Measurements from ENCODE around the gene BCL2L13. TPM values are rescaled to one million over a fixed set of nuclear protein-coding genes. Genes with fewer than 3 reads are reported as not detected.

BCL2L13 gene
- total RNA-seq, 1 experiment from 2014 or later: 26.0 TPM

DNA sequence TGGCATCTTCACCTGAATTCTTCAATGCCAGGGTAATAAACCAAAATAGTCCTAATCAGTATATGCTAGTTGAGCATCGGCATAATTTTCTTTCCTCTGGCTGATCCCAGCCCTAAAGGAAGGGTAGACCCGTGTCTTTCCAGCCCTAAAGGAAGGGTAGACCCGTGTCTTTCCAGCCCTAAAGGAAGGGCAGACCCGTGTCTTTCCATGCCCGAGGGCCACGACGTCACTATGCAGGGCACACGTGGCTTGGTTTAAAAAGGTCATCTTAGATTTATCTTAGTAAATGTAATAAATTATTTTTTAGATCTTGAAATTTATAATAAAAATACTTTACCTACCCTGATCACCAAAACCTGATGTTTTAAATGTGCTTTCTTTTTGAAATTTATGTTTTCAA, 90.2 kb downstream of the BCL2L13 start:
- Mint-ChIP-seq H3K4me1 (no peaks in the 10 kb centered on the region), H3K27me3 (ENCODE audit: low read depth) (no peaks in the 10 kb centered on the region), H3K27ac (no peak overlapping the region), H3K9me3 (no peaks in the 10 kb centered on the region), H3K4me3 (no peak overlapping the region), H3K36me3 (ENCODE audit: insufficient read depth in 1 of 3, low read depth in 3 of 3) (peaks cover 6 to 25% (median 24%) of the 10 kb centered on the region in 3 experiments; a peak in 6 of 7 replicates)
- no peak overlapping the region for H3T11ph ChIP-seq (ENCODE audit: low read length)
- no peaks in the 10 kb centered on the region for H3K79me1 ChIP-seq (ENCODE audit: insufficient read depth, low read depth, low read length, poor library complexity, severe bottlenecking)
- no peak overlapping the region for H4K91ac ChIP-seq (ENCODE audit: insufficient read length, low read depth, low read length)
- H4K8ac ChIP-seq (replicated peaks; ENCODE audit: insufficient read length, low read depth, low read length): no peak overlapping the region
- H2BK12ac ChIP-seq (ENCODE audit: insufficient read length, low read depth, low read length): no peak overlapping the region
- TF ChIP-seq, protein P1, sequence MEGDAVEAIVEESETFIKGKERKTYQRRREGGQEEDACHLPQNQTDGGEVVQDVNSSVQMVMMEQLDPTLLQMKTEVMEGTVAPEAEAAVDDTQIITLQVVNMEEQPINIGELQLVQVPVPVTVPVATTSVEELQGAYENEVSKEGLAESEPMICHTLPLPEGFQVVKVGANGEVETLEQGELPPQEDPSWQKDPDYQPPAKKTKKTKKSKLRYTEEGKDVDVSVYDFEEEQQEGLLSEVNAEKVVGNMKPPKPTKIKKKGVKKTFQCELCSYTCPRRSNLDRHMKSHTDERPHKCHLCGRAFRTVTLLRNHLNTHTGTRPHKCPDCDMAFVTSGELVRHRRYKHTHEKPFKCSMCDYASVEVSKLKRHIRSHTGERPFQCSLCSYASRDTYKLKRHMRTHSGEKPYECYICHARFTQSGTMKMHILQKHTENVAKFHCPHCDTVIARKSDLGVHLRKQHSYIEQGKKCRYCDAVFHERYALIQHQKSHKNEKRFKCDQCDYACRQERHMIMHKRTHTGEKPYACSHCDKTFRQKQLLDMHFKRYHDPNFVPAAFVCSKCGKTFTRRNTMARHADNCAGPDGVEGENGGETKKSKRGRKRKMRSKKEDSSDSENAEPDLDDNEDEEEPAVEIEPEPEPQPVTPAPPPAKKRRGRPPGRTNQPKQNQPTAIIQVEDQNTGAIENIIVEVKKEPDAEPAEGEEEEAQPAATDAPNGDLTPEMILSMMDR (conservative IDR thresholded peaks at IDR 0.05): no peak
- no peak overlapping the region for H3K18ac ChIP-seq (ENCODE audit: insufficient read length, low read depth, low read length)
- no peak overlapping the region for H2BK5ac ChIP-seq (ENCODE audit: insufficient read length, low read length)
- no peak overlapping the region for H2BK120ac ChIP-seq (ENCODE audit: low read depth, low read length, poor library complexity, severe bottlenecking)
- H3K23me2 ChIP-seq (ENCODE audit: insufficient read length, low read depth, low read length, poor library complexity, severe bottlenecking): no peaks in the 10 kb centered on the region
- no peak overlapping the region for H3K14ac ChIP-seq (ENCODE audit: insufficient read depth, low read length)
- no peak for DNase-seq
- no peak overlapping the region for H3K4me2 ChIP-seq (ENCODE audit: insufficient read depth, insufficient read length, low read length)
- WGBS (ENCODE audit: extremely low coverage, insufficient read length, low lambda C conversion rate): no CpG with 5 or more reads among the region's 8 CpGs
- H3K23ac ChIP-seq (ENCODE audit: insufficient read length, low read depth, low read length): no peak overlapping the region
- H3K4ac ChIP-seq (ENCODE audit: low read depth, low read length): no peak overlapping the region
- no peaks in the 10 kb centered on the region for H3K27me3 ChIP-seq (ENCODE audit: insufficient read depth, low read length)
- no peak overlapping the region for H2BK15ac ChIP-seq (ENCODE audit: low read depth, low read length)
- H4K20me1 ChIP-seq (ENCODE audit: control insufficient read depth, insufficient read depth, insufficient read length): no peaks in the 10 kb centered on the region
- H3K9ac ChIP-seq (ENCODE audit: extremely low read depth, insufficient read length, low read length): no peak overlapping the region
- no peak overlapping the region for H4K5ac ChIP-seq (ENCODE audit: insufficient read length, low read depth, low read length)
- no peaks in the 10 kb centered on the region for H3K9me3 ChIP-seq (ENCODE audit: control insufficient read depth, low read depth, low read length)
- no peak overlapping the region for H3K56ac ChIP-seq (ENCODE audit: insufficient read length, low read depth, low read length)
- no peak overlapping the region for H2BK20ac ChIP-seq (ENCODE audit: low read depth, low read length, poor library complexity, severe bottlenecking)
- H3K4me1 ChIP-seq (ENCODE audit: insufficient read depth, low read length): no peaks in the 10 kb centered on the region
- H3K27ac ChIP-seq (ENCODE audit: insufficient read length, low read depth, low read length): no peak overlapping the region
- H3K79me2 ChIP-seq (ENCODE audit: insufficient read depth, low read length): no peaks in the 10 kb centered on the region
- no peak overlapping the region for H2AFZ ChIP-seq (ENCODE audit: low read length)
- no peak overlapping the region for H2AK5ac ChIP-seq (ENCODE audit: insufficient read length, low read length)
